ENCODE data around the gene FTCD.
A peak's percentile ranks its signal among the peaks of the same experiment; 100 is the strongest.

The FTCD gene

GRCh38 chr21:46184625-46185555 lies 29.5 kb upstream of the FTCD start:
- TF ChIP-seq TEAD4 (IDR thresholded peaks at IDR 0.05) (no peak), MAX (IDR thresholded peaks at IDR 0.05) (peak; percentile 48; the same call in 1 of the 2 replicates), RAD21 (IDR thresholded peaks at IDR 0.05; ENCODE audit: low read depth) (no peak), YY1 (IDR thresholded peaks at IDR 0.05; ENCODE audit: low read depth) (no peak), TCF12 (IDR thresholded peaks at IDR 0.05; ENCODE audit: low read depth) (no peak), ZBTB7A (IDR thresholded peaks at IDR 0.05; ENCODE audit: low read depth) (no peak), CREB1 (IDR thresholded peaks at IDR 0.05; ENCODE audit: low read depth) (peak; percentile 58; the same call in 1 of the 2 replicates), TAF1 (IDR thresholded peaks at IDR 0.05; ENCODE audit: low read depth) (peak; percentile 31; the same call in 1 of the 2 replicates), EP300 (IDR thresholded peaks at IDR 0.05; ENCODE audit: borderline replicate concordance) (no peak), NFIC (IDR thresholded peaks at IDR 0.05) (no peak)

DNA sequence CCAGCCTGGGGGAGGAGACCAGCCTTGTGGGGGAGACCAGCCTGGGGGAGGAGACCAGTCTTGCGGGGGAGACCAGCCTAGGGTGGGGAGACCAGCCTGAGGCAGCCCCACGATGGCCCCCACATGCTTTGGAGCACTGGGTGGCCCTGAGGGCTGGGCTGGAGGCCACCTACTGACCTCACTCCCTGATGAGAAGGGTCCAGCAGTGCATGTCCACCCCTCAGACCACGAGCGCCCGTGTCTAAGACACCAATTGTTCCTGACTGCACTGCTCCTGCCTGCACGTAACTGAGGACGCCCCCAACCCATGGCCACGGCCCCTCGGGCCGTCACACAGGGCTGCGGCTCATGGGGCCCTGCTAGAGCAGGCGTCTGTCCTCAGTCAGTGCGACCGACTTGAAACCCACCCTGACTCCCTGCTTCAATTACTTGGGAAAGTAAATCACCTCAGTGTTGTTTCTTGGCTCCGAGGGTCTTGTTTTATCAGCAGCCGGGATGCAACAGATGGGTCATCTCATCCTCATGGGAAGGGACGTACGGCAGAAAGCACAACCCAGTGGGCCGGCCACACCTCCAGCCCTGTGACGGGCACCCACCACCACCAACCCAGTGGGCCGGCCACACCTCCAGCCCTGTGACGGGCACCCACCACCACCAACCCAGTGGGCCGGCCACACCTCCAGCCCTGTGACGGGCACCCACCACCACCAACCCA lies 28.7 kb upstream of the FTCD start, which contains the start of gene SPATC1L:
Gene SPATC1L, minus strand, starts transcription at position 550 of the 715 bp plus-strand sequence. CDS start 1,643 bp downstream, outside the sequence.
- no peak for TF ChIP-seq TCF12 (IDR thresholded peaks at IDR 0.05; ENCODE audit: low read depth)
- no peak for TF ChIP-seq TEAD4 (IDR thresholded peaks at IDR 0.05)
- TF ChIP-seq REST (IDR thresholded peaks at IDR 0.05; ENCODE audit: low read depth), result no peak
- no peak for TF ChIP-seq YY1 (IDR thresholded peaks at IDR 0.05; ENCODE audit: low read depth)
- TF ChIP-seq ZBTB7A (IDR thresholded peaks at IDR 0.05; ENCODE audit: low read depth), result no peak
- TF ChIP-seq CEBPB (IDR thresholded peaks at IDR 0.05), result no peak
- no peak for TF ChIP-seq FOXM1 (IDR thresholded peaks at IDR 0.05; ENCODE audit: borderline replicate concordance, low read depth)
- no peak for TF ChIP-seq CREB1 (IDR thresholded peaks at IDR 0.05; ENCODE audit: low read depth)
- no peak for TF ChIP-seq MAX (IDR thresholded peaks at IDR 0.05)
- TF ChIP-seq, protein P1, sequence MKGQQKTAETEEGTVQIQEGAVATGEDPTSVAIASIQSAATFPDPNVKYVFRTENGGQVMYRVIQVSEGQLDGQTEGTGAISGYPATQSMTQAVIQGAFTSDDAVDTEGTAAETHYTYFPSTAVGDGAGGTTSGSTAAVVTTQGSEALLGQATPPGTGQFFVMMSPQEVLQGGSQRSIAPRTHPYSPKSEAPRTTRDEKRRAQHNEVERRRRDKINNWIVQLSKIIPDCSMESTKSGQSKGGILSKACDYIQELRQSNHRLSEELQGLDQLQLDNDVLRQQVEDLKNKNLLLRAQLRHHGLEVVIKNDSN (IDR thresholded peaks at IDR 0.05), result no peak
- TF ChIP-seq RAD21 (IDR thresholded peaks at IDR 0.05; ENCODE audit: low read depth), result no peak
- TF ChIP-seq NFIC (IDR thresholded peaks at IDR 0.05), result no peak
- TF ChIP-seq EP300 (IDR thresholded peaks at IDR 0.05; ENCODE audit: borderline replicate concordance), result no peak
- TF ChIP-seq EGR1 (IDR thresholded peaks at IDR 0.05), result no peak
- no peak for TF ChIP-seq TAF1 (IDR thresholded peaks at IDR 0.05; ENCODE audit: low read depth)

DNA sequence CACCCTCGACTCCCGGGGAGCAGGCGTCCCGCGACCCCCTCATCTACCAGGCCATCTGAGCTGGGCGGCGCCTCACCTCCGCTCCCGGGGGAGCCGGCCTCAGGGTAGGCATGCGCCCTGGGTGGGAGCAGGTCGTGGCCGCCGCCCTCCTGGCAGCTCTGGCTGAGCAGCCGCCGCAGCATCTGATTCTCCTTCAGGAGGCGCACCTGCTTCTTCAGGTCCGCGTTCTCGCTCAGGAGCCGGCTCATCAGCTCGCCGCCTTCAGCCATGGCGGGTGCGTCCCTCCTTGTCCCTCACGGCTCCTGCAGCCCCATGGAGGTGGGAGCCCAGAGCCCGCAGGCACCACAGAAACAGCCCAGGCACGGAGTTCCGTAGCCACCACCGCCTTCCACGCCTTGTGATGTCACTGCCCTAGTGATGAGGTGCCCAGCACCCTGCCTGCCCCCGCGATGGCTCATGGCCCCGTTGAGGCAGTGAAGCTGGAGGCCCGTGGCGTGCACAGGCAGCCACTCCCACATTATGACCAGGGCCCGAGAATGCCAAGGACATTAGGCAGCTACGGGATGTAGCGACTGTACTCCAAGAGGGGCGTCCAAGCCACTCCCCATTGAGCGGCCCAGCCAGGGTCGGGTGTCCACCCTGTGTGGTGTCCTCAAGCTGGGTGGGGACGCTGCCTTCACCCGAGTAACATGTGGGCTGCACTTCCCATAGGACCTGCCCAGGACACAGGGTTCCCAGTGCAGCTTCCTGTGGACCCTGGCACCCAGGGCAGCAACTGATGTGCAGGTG lies 27.4 kb upstream of the FTCD start:
- TF ChIP-seq EP300 (IDR thresholded peaks at IDR 0.05; ENCODE audit: borderline replicate concordance), result no peak
- no peak for TF ChIP-seq EGR1 (IDR thresholded peaks at IDR 0.05)
- no peak for TF ChIP-seq CREB1 (IDR thresholded peaks at IDR 0.05; ENCODE audit: low read depth)
- no peak for TF ChIP-seq ZBTB7A (IDR thresholded peaks at IDR 0.05; ENCODE audit: low read depth)
- no peak for TF ChIP-seq NFIC (IDR thresholded peaks at IDR 0.05)

- no peak for TF ChIP-seq REST (IDR thresholded peaks at IDR 0.05; ENCODE audit: low read depth)
- TF ChIP-seq TEAD4 (IDR thresholded peaks at IDR 0.05), result no peak
- no peak for TF ChIP-seq ZBTB7A (IDR thresholded peaks at IDR 0.05; ENCODE audit: low read depth)
- TF ChIP-seq CEBPB (IDR thresholded peaks at IDR 0.05), result no peak
- TF ChIP-seq EGR1 (IDR thresholded peaks at IDR 0.05), result no peak
- TF ChIP-seq, protein P1 (IDR thresholded peaks at IDR 0.05), result no peak
- TF ChIP-seq EP300 (IDR thresholded peaks at IDR 0.05; ENCODE audit: borderline replicate concordance), result no peak
- no peak for TF ChIP-seq FOXM1 (IDR thresholded peaks at IDR 0.05; ENCODE audit: borderline replicate concordance, low read depth)
Observed at GRCh38 chr21:46181953-46182547, 26.7 kb upstream of the FTCD start.
